SIG-M5 treated with dmso at 0.1 percent for 504 hours (cell line): ENCODE measurements around the gene HSPG2.

Experiments used
- DNase-seq: peaks from one replicate; lab custom pipeline; 2025; ENCODE audit not compliant: unreplicated experiment; lab: John Stamatoyannopoulos, UW

Gene HSPG2

DNA sequence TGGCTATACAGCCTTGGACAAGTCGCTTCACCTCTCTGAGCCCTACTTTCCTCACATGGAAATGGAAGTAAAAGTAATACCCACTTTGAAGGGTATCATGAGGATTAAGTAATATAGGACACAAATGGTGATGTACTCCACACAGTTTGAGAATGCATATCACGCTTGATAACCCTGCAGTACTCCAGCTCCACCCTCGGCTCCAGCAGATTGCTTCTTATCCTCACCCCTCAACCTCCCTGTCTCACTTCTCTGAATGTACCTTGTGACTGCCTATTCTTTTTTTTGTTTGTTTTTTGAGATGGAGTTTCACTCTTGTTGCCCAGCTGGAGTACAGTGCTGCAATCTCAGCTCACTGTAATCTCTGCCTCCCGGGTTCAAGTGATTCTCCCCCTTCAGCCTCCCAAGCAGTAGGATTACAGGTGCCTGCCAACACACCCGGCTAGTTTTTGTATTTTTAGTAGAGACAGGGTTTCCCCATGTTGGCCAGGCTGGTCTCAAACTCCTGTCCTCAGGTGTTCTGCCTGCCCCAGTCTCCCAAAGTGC lies 69.6 kb downstream of the HSPG2 start:
- DNase-seq = no peak

DNA sequence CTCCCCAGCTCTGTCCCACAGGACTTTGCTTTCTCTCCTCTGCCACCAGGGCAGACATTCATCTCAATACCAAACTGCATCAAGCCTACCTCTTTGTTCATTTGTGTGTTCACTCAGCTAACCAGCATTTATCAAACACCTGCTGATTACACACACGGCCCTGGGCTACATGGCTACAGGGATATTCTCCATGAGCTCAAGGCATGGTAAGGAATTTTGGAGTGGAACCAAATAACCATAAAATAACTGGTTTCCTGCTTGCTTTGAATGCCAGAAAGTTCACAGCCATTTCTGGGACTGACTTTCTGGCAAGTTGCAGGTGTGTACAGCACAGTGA lies 70.4 kb downstream of the HSPG2 start:
- no peak for DNase-seq

DNA sequence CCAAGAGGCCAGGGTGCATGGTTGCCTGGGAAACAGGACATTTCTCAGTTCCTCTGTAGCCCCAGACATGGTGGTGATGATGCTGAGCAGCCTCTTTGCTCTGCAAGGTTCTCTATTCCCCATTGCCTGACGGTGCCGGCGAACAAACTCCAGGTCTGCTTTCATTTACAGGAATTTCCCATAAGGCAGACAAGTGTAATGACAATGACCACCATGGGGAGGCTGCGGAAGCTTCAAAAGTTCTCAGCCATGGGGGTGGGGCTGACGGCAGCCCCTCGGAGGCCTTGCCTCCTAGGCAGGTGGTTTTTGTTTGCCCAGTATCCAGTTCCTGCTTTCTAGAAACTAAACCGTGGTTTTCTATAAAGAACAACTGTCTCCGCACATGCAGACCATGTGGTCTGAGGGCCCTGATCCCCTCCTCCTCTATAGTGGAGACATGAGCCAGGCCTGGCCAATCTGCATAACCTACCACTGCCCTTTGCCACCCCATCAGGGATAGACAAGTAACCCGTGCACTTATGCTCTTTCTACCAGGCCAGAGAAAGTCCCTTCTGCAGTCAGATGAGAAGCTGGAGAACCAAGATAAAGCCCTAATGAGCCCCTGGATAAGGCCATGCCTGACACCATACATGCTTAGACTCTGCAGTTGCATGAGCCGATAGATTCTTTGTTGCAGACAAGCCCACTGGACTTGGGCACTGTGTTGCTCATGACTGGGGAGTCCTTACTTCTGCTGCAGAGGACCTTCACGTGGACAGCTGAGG lies 71.0 kb downstream of the HSPG2 start:
- DNase-seq = peak; percentile 32

DNA sequence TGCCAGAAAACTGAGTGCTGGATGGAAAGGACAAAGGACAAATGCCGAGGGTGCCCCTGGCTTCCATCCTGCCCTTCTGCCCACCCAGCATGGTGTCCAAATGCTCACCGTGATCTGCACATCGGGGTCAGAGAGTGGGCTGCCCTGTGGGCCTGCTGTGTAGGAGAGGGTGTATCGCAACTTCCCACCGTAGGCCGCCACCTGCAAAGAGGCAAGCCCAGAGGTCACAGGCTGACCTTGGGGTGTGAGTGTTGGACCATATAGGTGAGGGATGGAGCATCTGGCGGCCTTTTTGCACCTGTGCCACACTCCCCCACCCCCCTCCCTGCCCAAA lies 71.5 kb downstream of the HSPG2 start:
- no peak for DNase-seq

DNA sequence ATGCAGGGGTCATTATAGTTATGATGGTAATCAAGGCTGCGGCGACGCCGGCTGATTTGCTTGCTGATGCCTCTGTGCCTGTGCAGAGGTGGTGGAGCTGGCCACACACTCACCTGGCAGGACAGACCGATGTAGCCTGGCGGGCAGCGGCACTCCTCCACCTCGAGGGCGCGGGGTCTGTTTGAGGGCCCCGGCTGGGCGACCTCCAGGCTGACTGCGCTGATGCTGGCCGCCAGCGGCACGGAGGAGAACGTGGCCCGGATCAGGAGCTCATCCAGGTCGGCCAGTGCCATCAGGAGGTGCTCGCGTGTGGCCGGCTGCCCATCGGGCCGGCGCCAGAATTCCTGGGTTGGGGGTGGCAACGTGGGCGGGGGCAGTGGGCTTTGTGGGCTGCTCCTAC lies 72.4 kb downstream of the HSPG2 start:
- DNase-seq = no peak

DNA sequence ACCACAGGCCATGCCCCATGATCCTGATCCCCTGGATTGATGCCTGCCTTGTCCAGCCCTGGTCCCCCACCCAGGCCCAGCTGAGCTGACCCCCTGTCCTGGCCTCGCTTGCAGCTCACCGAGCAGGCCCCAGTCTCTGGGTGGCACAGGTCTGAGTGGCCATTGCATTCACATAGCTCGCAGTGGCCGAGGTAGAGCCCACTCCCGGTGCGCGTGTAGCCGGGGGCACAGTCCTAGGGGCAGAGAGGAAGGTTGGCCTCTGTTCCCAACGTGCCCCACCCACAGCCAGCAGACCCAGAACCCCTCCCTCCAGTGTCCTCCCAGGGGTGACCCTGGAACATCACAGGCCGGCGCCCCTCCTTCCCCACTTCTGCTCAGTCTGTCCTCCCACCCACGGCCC lies 73.1 kb downstream of the HSPG2 start:
- DNase-seq = no peak

DNA sequence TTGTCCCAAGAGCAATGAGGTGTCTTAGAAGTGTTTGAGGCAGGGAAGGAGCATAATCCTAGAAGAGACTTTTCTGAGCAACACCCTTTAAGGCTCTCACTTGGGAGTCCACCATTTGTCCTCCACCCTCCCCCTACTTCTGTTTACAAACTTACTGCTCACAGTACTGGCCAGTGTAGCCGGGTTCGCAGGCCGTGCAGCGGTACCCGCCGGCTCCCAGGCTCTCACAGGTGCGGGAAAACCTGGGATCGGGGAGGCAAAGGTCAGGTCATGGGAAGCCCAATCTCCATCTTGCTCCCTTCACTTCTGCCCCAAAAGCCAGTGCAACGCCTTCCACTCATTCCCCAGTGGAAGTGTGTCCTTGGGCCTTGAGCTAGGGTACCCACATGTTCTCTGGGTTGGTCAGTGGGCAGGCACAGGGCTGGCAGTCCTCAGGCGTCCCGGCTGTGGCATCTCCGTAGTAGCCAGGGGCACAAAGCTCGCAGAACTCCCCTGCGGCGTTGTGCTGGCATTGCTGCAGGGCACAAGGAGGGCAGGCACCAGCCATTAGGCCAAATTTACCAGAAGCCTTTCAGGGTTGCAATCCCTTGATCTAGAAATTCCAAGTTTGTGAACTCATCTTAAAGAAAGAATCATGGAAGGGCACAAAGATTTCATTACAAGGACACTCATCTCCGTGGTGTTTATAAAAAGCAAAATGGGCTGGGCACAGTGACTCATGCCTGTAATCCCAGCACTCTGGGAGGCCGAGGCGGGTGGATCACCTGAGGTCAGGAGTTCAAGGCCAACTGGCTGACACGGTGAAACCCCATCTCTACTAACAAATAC lies 75.3 kb downstream of the HSPG2 start:
- no peak for DNase-seq

DNA sequence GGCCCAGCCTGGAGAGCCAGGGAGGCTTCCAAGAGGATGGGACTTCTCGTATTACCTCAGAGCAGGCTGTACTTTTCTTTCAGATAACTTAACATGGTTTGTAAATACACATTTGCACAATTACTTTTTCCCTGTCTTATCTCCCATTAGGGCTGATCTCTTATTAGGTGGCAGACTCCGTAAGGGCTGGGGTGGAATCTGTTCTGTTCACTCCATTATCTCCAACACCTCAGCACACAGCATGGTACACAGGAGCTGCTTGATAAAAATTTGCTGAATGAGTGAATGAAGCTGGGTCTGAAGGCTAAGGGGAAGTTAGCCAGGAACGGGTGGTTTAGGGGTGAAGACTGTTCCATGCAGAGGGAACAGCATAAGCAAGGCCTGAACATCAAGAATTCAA lies 76.1 kb downstream of the HSPG2 start:
- no peak for DNase-seq

DNA sequence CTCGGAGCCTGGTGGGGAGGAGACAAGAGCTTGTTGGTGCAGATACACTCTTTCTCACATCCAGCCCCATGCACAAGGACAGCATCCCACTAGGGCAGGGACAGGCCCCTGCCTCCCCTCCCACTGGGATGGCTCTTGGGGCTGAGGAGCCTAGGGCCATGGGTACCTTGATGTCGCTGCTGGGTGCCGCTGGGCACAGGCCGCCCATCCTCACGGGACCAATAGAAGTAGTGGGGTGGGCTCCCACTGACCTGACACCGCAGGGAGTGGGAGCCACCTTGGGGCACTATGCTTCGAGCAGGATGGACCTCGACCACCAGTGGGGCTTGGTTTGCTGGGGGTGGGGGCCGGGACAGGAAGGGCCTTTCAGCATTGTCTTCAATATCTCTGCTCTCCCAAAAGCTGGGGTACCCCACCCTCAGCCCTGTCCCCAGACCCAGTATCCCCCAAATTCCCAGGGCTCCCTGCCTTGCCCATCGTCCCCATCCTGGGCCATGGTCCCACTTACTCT lies 77.4 kb downstream of the HSPG2 start:
- no peak for DNase-seq

DNA sequence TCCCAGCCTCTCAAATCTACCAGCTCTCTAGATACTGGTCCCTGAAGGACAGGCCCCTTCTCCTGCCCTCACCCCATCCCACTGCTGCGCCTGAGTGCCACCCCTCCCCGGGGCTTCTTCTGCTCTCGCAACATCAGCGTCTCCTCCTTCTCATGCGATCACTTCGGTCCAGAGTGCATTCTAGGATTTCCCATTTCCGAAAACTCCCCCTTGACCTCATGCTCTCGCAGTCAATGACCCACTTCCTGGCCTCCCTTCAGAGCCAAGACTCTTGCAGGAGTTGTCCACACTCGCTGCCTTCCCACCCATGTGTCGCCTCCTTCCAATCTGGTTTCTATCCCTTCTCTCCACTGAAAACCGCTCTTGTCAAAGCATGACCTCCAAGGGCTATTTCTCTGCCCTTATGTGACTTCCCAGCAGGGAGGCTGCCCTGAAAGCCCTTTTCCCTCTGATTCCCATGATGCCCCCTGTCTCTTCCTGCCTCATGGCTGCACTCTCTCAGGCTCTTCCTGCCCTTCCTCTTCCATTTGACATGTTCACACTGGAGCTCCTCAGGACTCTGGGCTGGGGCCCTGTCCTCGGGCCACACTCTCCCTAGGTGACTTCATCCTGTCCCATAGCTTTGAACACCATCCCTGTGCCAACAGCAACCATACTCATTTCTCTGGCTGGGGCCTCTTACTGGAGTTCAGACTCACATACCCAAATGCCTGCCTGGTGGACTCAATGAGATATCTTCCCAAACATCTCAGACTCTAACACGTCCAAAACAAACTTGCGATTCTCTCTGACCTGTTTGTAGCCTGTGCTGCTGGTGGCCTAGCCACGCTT lies 79.1 kb downstream of the HSPG2 start:
- no peak for DNase-seq

DNA sequence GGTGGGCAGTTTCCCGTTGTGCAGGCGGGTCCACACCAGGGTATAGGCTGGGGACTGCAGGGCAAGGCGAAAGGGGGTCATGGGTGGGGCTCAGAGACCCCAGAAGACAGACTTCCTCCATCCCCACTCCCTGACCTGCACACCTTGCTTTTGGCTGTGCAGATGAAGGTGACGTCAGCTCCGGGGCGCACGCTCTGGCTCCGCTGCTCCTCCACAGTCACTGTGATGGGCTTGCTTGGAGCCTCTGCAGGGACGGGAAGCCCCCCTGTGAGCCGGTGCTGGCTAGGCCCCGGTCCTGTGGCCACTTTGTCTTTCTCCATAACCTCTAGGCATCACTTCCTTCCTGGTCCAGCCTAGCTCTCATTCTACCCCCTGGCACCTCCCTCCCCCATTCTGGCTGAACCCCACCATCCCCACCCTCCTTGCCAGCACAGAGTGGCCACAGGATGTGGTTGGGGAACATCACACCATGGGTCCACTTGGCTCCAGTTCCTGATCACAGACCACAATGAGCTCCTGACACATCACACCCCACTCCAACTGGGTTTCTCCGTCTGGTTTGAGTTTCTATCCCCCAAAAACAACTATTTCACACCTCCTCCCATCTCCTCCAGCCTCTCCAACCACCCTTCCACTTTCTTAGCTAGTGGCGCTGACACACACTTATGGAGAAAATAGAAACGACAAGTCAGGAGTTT lies 79.8 kb downstream of the HSPG2 start:
- no peak for DNase-seq

DNA sequence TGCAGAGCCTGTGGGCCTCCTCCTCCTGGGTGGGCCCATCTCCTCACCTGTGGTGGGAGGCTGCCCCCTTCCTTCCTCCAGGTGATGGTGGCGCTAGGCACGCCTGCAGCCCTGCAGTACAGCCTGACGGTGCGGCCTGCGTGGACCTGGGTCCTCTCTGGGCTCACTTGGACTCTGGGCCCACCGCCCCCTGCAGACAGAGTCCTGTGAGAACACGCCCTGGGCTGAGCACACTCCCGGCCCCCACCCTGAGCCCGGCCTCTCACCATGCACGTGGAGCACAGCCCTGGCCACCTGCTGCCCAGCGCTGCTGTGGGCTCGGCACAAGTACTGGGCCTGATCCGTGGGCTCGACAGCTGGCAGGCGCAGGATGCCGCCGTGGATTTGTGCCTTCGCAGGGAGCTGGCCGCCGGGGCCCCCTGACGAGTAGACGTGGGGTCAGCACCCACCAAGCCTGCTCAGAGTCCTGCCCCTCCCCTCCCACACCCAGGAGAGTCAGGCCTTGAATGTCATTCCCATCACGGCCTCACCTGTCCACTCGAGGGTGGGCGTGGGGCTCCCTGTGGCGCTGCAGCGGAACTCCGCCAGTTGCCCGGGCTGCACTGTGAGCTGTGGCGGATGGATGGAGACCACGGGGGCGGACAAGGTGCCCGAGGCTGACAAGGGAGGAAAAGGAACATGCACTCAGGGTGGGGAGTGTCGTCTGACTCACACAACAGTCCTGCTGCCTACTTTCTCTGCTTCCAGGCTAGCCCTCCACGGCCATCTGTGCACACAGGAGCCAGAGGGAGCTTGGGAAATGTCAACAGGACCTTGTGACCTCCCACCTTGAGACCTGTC lies 81.6 kb downstream of the HSPG2 start:
- DNase-seq = no peak

DNA sequence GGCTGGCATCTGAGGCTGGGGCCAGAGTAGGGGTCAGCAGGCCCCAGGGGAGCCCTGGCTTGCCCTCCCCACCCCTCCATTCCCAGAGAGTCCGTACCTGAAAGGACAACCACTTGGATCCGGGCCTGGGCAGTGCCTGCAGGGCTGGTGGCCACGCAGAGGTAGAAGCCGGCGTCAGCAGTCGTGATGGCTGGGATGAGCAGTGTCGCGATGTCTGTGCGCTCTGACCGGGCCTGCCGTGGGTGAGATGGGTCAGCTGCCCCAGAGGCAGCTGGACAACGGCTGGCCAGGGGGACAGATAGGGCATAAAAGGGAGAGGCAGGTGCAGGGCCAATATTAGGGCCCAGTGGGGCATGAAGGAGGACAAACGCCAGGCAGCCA lies 82.4 kb downstream of the HSPG2 start:
- no peak for DNase-seq

DNA sequence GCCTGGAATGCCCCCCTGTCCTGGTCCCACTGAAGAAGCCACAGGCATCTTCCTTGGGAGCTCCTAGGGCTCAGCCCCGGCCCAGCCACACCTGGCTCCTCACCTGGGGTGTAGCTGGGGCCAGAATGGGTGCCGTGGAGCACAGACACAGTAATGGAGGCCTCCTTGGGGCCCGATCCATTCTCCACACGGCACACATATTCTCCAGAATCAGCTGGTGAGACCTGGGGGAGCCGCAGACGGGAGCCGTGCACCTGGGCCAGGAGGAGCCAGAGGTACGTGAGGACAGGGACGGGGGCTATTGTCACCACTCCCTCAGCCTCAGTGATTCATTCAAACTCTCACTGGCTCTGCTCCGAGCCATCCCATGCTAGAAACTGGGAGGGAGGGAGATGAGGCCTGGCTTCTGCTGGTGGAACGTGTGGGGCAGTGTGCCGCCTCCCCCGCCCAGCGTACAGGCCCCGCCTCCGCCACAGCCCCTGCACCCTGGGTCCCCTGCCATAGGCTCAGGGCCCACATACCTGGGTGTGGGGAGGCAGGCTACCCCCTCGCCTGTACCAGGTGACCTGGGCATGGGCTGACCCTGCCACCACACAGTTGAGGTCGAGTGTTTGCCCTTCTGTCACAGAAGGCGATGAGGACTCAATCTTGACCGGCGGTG lies 82.9 kb downstream of the HSPG2 start:
- DNase-seq = no peak

DNA sequence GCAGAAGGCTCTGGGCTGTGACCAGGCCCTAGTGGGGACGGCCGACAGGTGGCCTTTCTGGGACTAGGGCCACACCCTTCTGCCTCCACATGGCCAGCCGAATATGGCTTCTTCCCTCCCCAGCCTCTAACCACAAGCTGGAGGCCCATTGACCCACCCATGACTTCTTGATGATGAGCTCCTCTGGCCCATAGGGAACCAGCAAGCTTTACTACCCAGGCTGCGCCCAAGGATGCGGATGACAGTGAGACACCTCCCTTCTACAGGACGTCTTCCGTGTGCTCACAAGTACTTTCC lies 84.0 kb downstream of the HSPG2 start:
- no peak for DNase-seq

DNA sequence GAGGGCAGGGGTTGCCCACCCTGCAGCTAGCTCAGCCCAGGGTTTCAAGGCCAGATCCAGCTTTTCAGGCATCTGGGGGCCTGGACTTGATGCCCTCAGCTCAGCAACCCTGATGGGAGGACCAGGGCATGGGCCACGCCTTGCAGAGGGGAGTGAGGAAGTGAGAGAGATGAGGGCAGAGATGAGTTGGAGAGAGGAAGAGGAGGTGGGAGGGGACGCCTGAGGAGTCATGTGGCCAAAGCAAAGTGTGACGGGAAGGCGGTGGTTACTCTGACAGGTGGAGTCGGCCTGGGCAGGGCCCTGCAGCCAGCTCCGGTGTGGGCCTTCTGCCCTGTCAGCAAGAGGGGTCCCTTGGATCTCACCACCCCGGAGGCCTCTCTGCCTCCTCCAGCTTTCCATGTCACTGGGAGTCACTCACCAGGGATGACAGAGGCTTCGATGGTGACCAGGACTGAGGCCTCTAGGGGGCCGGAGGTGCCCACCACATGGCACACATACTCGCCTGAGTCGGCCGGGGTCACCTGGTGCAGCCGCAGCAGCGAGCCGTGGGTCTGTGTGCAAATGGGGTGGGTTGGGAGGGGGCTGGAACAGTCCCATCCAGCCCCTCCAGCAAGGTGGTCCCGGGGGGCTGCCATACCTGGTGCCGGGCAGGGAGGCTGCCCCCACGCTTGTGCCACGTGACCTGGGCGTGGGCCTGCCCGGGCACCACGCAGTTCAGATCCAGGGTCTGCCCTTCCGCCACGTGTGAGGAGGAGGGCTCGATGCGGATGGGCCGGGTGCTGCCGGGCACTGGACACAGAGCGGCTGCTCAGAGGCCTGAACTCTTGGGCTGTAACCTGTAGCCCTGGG lies 84.6 kb downstream of the HSPG2 start:
- peak; percentile 66 for DNase-seq

DNA sequence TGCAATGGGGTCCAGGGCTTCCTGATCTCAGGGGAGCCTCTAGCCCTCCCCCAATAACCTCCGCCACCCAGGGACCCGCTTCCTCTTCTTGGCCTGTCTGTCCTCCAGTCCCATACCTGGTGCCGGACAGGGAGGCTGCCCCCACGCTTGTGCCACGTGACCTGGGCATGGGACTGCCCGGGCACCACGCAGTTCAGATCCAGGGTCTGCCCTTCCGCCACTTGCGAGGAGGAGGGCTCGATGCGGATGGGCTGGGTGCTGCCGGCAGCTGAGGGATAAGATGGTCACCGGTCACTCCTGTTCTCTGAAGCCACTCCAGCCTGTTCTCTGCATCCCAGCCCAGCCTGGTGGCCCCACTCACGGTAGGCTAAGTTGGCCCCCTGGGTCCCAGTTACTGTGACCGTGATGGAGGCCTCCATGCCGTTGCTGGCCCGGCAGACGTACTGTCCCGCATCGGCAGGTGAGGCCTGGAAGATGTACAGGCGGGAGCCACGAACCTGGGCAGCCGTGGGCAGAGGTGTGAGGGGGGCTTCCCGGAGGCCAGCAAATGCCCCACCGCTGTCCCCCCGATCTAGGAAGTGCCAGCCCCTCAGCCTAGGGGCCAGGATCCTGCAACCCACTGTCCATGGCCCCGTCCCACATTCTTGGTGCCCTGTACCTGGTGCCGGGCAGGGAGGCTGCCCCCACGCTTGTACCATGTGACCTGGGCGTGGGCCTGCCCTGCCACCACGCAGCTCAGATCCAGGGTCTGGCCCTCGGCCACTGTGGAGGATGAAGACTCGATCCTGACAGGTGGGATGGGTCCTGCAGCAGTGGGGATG lies 85.5 kb downstream of the HSPG2 start:
- no peak for DNase-seq
